Kidney epithelial cell (primary cell): Measurements from ENCODE around the gene TTC32. TPM values are rescaled to one million over a fixed set of nuclear protein-coding genes. Genes with fewer than 3 reads are reported as not detected.
"Not testable (repeated sequence)": the region's sequence is repeated elsewhere in the genome, so short reads cannot be mapped to it uniquely, and the experiment has no call there.

ENCODE experiments used
- DNase-seq: peaks from one replicate; pipeline ENCODE4 v3.0.0-alpha.2; 2010; ENCODE audit warnings: low read depth
- H3K27me3 ChIP-seq: 2 replicates; pipeline ENCODE4 v1.6.0; 2011; ENCODE audit warnings: low read length; ENCODE audit not compliant: control insufficient read depth, insufficient read depth
- H3K36me3 ChIP-seq: 2 replicates; pipeline ENCODE4 v1.5.1; 2011; ENCODE audit warnings: low read length; ENCODE audit not compliant: control insufficient read depth, insufficient read depth
- H3K4me3 ChIP-seq: 2 replicates; pipeline ENCODE4 v1.5.1; 2011; ENCODE audit warnings: low read depth, mild to moderate bottlenecking, control low read depth, low read length
- total RNA-seq: library from RNA; depleted of rRNA; stranded (reverse); fragments of >200 nt; gene quantifications from 2 replicates; pipeline ENCODE4 v1.2.3, GENCODE V29; 2015
- TF ChIP-seq, protein P1 (sequence below): IDR thresholded peaks from 2 replicates; pipeline ENCODE4 v1.5.1; 2011; ENCODE audit warnings: mild to moderate bottlenecking, moderate library complexity, low read length, control low read depth, inconsistent platforms; ENCODE audit not compliant: insufficient read depth, poor library complexity, severe bottlenecking

TTC32 gene
- total RNA-seq, 1 donor from 2014 or later: 2.8 TPM

DNA sequence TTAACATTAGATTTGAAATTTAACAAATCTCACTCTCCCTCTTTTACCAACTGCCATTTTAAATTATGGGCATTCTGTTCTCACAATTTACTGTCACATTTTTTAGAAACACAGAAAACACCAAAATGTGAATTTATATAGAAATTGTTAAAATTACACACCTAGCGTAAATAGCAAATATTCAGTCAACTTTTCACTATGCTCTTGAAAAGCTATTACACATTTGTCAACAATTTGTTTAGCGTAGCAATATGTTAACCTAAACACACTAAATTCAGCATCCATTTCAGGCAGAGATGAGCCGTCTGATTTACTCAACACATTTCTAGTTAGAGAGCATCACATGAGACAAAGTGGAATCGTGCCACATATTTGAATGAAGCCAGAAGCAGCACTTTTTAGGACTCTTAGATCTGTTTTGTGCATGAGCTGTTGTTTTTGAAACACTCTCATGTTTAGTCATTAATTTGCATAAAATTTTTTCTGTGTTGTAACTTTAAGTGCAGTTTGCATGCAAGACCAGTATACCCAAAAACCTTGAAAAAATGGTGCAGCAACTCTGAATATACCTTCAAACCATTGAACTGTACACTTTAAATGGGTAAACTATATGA lies 8.2 kb downstream of the TTC32 start:
- no peak for DNase-seq
- Histone ChIP-seq H3K27me3 (no peaks in the 10 kb centered on the region), H3K36me3 (no peaks in the 10 kb centered on the region), H3K4me3 (no peak overlapping the region)
- TF ChIP-seq, protein P1, sequence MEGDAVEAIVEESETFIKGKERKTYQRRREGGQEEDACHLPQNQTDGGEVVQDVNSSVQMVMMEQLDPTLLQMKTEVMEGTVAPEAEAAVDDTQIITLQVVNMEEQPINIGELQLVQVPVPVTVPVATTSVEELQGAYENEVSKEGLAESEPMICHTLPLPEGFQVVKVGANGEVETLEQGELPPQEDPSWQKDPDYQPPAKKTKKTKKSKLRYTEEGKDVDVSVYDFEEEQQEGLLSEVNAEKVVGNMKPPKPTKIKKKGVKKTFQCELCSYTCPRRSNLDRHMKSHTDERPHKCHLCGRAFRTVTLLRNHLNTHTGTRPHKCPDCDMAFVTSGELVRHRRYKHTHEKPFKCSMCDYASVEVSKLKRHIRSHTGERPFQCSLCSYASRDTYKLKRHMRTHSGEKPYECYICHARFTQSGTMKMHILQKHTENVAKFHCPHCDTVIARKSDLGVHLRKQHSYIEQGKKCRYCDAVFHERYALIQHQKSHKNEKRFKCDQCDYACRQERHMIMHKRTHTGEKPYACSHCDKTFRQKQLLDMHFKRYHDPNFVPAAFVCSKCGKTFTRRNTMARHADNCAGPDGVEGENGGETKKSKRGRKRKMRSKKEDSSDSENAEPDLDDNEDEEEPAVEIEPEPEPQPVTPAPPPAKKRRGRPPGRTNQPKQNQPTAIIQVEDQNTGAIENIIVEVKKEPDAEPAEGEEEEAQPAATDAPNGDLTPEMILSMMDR: no peak

DNA sequence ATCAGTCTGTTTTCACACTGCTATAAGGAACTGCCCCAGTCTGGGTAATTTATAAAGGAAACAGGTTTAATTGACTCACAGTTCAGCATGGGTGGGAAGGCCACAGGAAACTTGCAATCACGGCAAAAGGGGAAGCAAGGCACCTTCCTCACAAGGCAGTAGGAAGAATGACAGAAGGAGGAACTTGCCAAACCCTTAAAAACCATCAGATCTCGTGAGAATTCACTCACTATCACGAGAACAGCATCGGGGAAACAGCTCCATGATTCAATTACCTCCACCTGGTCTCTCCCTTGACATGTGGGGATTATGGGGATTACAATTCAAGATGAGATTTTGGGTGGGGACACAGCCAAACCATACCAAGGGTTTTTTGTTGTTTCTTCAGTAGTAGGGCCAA lies 9.8 kb downstream of the TTC32 start:
- DNase-seq, H3K4me3 ChIP-seq, H3K36me3 ChIP-seq, H3K27me3 ChIP-seq: not testable (repeated sequence)

DNA sequence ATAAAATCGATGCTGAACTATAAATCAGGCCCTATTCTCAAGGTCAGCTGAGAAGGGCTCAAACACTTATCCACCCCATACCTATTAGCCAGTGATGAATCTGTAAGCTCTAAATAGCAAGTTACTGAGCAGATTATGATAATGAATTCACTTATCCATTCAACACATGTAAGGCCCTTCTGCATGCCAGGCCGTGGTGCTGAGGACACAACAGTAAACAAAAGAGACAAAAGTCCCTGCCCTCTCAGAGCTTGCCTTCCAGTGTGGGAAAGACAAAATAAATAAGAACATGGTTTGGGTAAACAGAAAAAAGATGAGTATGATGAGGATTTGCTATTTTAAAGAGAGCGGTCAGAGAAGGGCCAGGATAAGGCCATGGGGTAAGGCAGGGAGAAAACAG lies 11.7 kb downstream of the TTC32 start:
- no peak for DNase-seq
- Histone ChIP-seq H3K36me3 (no peaks in the 10 kb centered on the region), H3K4me3 (no peak overlapping the region), H3K27me3 (no peaks in the 10 kb centered on the region)
- TF ChIP-seq, protein P1: no peak

DNA sequence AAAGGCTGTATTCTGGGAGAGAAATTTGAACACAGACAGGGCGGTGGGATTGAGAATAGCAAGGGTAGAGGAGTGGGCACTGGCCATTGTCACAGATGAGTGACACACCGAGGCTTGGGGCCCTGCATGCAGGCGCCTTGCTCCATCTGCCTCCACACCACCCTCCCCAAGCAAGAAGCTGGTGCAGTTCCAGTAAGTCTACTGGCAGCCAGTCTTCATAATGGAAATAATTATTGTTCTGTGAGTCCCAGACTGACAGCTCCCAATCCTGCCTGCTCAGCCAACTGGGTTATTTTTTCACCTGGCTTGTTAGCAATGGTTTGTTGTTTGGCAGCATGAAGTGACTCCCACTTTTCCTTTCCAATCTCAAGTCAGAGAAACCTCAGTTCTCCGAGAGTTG lies 13.0 kb downstream of the TTC32 start:
- Histone ChIP-seq H3K36me3 (no peaks in the 10 kb centered on the region), H3K4me3 (no peak overlapping the region), H3K27me3 (no peaks in the 10 kb centered on the region)
- DNase-seq: no peak
- TF ChIP-seq, protein P1: no peak

DNA sequence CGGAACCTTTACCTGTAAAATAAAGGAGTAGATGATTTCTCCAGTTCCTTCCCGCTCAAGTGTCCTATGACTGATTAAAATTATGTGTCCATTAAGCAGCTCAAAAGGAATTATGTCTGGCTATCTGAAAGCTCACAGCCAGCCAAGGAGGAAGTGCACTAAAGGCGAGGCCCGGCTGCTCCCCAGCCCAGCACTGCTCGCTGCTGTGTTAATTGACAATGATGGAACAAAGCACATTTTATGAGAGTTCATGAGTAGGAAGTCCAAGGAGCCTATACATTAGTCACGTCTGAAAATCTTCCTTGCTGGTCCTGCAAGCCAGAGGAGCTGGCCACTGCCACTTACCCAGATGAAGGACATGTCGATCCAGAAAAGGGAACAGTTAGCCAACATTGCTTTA lies 14.3 kb downstream of the TTC32 start:
- Histone ChIP-seq H3K36me3 (no peaks in the 10 kb centered on the region), H3K27me3 (no peaks in the 10 kb centered on the region), H3K4me3 (no peak overlapping the region)
- DNase-seq: no peak
- TF ChIP-seq, protein P1: no peak

DNA sequence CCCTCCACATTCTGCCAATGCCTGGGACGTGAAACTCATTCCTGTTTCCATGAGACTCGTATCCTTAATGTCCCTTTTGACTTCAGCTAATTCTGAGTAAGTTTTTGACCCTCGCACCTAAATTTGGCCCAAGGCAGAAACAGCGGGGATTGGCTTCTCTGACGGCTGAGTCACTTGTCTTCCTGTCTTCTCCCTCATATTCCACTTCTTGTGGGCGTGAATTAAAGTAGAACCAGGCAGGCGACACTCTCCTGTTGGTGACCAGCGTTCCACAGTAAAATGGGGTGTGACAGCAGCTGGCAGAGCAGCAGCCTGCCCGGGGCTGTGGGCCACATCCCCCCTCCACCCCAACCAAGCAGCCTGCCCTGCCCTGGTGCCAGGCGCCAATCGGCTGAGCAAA lies 15.5 kb downstream of the TTC32 start:
- no peak for DNase-seq
- TF ChIP-seq, protein P1: no peak
- Histone ChIP-seq H3K27me3 (no peaks in the 10 kb centered on the region), H3K4me3 (no peak overlapping the region), H3K36me3 (no peaks in the 10 kb centered on the region)
